Measurements from ENCODE around the gene TAOK2.

- no peak for TF ChIP-seq CTCF (IDR thresholded peaks at IDR 0.05)
- TF ChIP-seq EP300 (IDR thresholded peaks at IDR 0.05): no peak
- TF ChIP-seq POLR2A (IDR thresholded peaks at IDR 0.05): no peak
- TF ChIP-seq POLR2AphosphoS5 (IDR thresholded peaks at IDR 0.05): no peak
Measured at GRCh38 chr16:30040221-30040620, 66.6 kb downstream of the TAOK2 start.
